Epithelial cell of esophagus (primary cell): ENCODE results near the gene UPF1.
A peak's percentile ranks its signal among the peaks of the same experiment; 100 is the strongest.
"Not testable (repeated sequence)": the region's sequence is repeated elsewhere in the genome, so short reads cannot be mapped to it uniquely, and the experiment has no call there.

Source experiments
- DNase-seq: peaks from one replicate; pipeline ENCODE4 v3.0.0; 2010; ENCODE audit warnings: low read depth
- H3K4me3 ChIP-seq: 2 replicates; pipeline ENCODE4 v1.5.1; 2011; ENCODE audit warnings: mild to moderate bottlenecking, low read length, control low read depth
- TF ChIP-seq, protein P1 (sequence below): IDR thresholded peaks from 2 replicates; pipeline ENCODE4 v1.5.1; 2011; ENCODE audit warnings: low read depth, mild to moderate bottlenecking, low read length, control low read depth, inconsistent platforms; ENCODE audit not compliant: insufficient read depth; ENCODE audit errors: missing control alignments

The UPF1 gene

GRCh38 chr19:18912933-18913332 is 81.2 kb downstream of the UPF1 start:
- TF ChIP-seq, protein P1, sequence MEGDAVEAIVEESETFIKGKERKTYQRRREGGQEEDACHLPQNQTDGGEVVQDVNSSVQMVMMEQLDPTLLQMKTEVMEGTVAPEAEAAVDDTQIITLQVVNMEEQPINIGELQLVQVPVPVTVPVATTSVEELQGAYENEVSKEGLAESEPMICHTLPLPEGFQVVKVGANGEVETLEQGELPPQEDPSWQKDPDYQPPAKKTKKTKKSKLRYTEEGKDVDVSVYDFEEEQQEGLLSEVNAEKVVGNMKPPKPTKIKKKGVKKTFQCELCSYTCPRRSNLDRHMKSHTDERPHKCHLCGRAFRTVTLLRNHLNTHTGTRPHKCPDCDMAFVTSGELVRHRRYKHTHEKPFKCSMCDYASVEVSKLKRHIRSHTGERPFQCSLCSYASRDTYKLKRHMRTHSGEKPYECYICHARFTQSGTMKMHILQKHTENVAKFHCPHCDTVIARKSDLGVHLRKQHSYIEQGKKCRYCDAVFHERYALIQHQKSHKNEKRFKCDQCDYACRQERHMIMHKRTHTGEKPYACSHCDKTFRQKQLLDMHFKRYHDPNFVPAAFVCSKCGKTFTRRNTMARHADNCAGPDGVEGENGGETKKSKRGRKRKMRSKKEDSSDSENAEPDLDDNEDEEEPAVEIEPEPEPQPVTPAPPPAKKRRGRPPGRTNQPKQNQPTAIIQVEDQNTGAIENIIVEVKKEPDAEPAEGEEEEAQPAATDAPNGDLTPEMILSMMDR: no peak
- no peak overlapping the region for H3K4me3 ChIP-seq
- no peak for DNase-seq

DNA sequence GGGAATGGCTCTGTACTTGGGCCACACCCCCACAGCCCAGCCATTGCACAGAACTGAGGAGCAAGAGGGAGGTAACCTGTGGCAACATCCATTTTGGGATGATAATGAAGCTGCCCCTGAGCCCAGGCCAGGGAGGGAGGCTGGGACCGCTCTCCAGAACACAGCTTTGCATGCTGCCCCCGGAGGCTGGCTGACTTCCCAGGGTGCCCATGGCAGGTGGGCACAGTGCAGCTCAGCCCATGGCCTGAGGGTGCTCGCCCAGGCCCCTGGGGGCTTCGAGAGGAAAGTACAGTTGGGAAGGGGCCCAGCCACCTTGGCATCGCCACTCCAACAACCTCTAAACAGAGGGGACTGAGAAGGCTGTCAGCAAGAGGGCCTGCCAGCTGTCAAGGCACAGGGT is 81.7 kb downstream of the UPF1 start:
- TF ChIP-seq, protein P1: no peak
- DNase-seq: no peak
- H3K4me3 ChIP-seq: no peak overlapping the region

DNA sequence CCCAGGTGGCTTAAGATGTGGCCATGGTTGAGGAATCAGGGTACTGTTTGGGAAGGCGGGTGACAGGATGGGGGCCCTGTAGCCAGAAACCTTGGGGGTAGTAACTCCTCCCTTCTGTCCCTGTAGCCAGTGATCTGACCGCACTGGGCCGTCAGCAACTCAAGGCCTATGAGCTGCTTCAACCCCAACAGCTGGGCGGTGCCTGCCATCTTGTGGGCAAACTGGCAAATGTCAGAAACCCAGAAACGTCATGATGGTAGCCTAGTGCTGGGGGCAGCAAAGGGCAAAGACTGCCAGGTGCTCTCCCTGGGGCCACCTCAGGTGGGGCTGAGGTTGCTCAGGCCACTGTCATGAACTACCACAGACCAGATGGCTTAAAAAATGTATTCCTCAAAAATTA is 83.9 kb downstream of the UPF1 start:
- H3K4me3 ChIP-seq: no peak overlapping the region
- TF ChIP-seq, protein P1: peak; percentile 52
- peak; percentile 64 for DNase-seq

DNA sequence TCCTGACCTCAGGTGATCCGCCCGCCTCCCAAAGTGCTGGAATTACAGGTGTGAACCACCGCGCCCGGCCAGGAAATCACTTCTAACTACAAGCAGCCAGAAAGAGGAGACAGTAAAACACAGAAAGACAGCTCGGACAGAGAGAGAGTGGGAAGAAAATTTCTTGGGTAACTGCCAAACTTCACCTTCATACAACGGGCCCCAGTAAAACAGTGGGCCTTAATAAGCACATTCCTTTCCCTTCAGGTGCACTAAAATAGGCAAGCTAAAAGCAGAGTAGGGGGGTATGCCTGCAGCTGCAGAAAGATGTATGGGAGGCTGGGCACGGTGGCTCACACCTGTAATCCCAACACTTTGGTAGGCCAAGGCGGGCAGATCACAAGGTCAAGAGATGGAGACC is 85.8 kb downstream of the UPF1 start:
- not testable (repeated sequence) for DNase-seq, H3K4me3 ChIP-seq
